GM12865 (cell line): ENCODE data around the gene SEMA3C.

Experiments
- DNase-seq: peaks from one replicate; pipeline ENCODE4 v3.0.0; 2010; ENCODE audit warnings: low read depth
- H3K4me3 ChIP-seq: 2 replicates; pipeline ENCODE4 v1.5.1; 2011; ENCODE audit warnings: mild to moderate bottlenecking, low read depth, low read length, control low read depth
- CTCF ChIP-seq: IDR thresholded peaks from 2 replicates; pipeline ENCODE4 v1.5.1; 2011; ENCODE audit warnings: low read length, control low read depth, low read depth, inconsistent platforms; ENCODE audit not compliant: insufficient read depth; ENCODE audit errors: missing control alignments

Gene SEMA3C

GRCh38 chr7:80768756-80769155 lies 150.1 kb downstream of the SEMA3C start:
- TF ChIP-seq CTCF: no peak
- no peak for DNase-seq
- no peak overlapping the region for H3K4me3 ChIP-seq

- no peak overlapping the region for H3K4me3 ChIP-seq
- no peak for DNase-seq
- TF ChIP-seq CTCF: no peak
Observed at GRCh38 chr7:80767654-80768053, 151.2 kb downstream of the SEMA3C start.

- TF ChIP-seq CTCF: no peak
- no peak for DNase-seq
- H3K4me3 ChIP-seq: no peak overlapping the region
Observed at GRCh38 chr7:80766724-80767123, 152.1 kb downstream of the SEMA3C start.

- no peak for DNase-seq
- TF ChIP-seq CTCF: no peak
- no peak overlapping the region for H3K4me3 ChIP-seq
Observed at GRCh38 chr7:80764132-80764531, 154.7 kb downstream of the SEMA3C start.

- TF ChIP-seq CTCF: no peak
- no peak for DNase-seq
- H3K4me3 ChIP-seq: no peak overlapping the region
Observed at GRCh38 chr7:80763704-80764103, 155.1 kb downstream of the SEMA3C start.

GRCh38 chr7:80763289-80763688 lies 155.6 kb downstream of the SEMA3C start:
- no peak overlapping the region for H3K4me3 ChIP-seq
- no peak for TF ChIP-seq CTCF
- no peak for DNase-seq

GRCh38 chr7:80760292-80760691 lies 158.6 kb downstream of the SEMA3C start:
- H3K4me3 ChIP-seq: no peak overlapping the region
- TF ChIP-seq CTCF: no peak
- DNase-seq: no peak
